GM03348 (cell line): ENCODE data around the gene CACNG5.

Experiments
- DNase-seq: peaks from one replicate; pipeline ENCODE4 v3.0.0; 2012; ENCODE audit warnings: low spot score

Gene CACNG5

DNA sequence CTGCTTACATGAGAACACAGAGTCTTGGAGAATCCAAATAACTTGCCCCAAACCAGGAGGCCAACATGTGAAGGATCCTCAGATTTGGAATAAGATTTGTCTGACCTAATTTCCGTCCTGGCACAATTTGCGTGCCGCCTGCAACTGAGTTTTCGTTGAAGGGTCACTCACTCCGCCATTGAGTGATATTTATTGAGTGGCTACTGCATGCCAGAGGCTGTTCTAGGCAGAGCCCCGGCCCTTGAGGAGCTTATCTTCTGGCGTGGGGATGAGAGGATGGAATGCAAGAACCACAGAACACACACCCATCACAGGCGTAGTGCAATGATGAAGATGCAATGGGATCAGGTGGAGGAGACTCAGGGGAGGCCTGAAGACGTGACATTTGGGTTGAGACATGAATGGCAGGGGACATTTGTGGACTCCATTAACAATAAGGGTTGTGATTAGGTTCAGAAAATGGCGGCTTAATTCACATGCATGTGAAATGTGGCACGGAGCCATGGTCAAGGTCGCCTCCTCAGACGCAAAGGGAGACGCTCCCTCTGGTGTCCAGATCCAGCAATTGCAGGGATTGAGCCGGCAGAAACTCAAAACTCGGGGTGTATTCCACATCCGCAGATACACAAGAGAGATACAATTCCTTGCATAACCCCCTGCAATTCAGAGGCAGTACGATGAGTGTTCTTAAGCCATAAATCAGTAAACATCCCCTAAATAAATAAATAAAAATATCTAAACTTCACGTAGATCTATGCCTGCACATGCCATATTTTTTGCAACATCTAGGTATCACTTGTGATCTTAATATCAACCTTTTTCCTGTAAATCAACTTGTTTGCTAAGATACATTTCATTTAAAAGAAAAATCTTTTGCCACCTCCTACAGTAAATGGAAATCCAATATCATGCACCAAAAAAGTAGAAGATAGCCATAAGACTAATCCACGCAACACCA, 71.7 kb downstream of the CACNG5 start:
- peak; percentile 84 for DNase-seq

DNA sequence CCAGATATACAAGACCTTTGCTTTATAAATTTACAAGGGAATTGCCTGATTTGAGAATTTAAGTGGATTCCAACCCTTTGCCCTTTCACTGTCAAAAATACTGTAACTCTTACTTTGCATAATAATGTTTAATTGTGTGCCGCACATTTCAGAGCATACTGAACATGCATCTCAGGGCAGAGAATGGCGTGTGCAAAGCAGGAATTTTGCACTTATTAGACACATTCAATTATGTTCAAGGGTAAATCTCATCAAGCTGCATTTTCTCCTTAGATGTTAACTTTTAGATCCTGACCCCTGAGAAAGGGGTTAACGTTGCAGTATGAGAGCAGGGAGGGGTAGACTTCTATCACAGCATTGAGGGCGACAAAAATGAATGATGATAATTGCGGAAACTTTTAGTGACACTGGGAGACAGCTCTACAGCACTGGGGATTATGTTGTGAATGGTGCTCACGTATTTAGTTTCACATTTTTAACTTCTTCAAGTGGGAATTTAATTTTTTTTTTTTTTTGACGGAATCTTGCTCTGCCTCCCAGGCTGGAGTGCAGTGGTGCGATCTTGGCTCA, 75.0 kb downstream of the CACNG5 start:
- no peak for DNase-seq

DNA sequence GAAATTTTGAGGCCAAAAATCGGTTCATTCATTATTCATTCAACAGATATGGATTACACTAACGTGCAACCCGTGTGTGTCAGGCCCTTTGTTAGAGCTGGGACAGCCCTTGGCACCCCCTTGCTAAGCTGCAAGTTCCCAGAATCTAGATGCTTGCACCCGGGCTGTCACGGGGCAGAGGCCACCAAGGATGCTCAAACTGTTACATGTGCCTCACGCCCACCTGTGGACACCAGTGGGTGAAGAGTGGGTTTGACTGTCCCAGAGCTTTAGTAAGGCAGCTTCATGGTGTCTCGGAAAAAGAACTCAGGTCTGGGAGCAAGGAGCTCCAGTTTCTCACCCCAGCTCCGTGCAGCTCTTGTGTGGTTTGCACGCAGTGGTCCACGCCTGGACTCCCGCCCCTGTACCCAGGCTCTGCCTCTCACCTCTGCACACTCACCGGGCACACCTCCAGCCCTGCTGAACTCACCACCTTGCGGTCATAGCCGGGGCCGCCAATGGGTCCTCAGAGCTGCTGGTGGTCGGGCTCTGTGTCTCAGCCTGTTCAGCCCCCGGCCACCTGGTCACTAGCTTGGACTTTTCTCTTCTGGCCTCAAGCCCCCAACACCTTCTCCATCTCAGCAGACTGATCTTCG, 75.9 kb downstream of the CACNG5 start:
- DNase-seq, result no peak

DNA sequence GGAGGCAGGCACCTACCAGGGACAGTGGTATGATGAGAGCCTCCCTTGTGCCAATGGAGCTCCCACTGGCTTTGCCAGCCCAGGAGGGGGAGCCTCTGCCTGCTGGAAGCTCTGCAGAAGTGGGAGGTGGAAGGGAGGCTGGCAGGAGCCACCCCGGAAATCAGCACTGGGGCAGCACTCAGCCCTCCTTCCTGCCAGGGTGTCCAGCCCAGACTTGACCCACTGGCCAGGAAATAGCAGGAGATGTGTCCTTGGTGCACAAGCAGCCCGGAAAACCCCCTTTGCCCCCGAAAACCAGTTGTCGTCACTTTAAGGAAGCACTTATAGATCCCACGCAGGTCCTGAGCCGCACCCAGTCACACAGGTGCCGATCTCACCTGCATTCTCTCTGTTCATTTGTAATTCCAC, 80.3 kb downstream of the CACNG5 start:
- DNase-seq, result peak; percentile 46

DNA sequence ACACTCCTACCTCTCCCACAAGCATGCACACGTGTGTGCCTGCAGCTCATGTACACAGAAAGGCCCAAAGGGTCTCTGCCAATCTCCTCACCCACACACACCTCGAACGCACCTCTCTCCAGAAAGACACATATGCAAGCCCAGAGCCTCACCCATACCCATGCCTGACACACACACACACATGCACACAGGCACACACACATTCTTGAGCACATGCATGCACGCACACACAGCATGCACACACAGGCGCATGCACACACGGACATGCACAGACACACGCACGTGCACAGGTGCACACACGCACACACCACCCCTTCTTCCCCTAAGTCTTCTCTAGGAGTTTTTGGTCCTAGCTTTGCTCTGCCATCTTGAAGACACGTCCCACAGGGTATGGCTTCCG, 80.9 kb downstream of the CACNG5 start:
- DNase-seq, result no peak

DNA sequence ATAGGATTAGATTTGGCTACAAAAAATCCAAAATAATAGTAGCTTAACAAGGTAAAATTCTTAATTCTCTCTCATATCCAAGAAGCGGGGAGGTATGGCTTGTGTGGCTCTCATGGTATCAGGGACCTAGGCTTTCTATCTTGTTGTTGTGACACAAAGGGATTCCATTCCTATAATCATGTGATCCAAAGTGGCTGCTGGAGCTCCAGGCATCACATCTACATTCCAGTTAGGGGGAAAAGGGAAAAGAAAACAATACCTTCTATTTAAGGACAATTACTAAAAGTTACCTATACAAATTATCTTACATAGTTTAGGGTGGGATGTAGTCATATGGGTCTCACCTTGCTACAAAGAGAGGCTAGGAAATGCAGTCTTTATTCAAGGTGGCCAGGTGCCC, 82.0 kb downstream of the CACNG5 start:
- DNase-seq, result no peak

DNA sequence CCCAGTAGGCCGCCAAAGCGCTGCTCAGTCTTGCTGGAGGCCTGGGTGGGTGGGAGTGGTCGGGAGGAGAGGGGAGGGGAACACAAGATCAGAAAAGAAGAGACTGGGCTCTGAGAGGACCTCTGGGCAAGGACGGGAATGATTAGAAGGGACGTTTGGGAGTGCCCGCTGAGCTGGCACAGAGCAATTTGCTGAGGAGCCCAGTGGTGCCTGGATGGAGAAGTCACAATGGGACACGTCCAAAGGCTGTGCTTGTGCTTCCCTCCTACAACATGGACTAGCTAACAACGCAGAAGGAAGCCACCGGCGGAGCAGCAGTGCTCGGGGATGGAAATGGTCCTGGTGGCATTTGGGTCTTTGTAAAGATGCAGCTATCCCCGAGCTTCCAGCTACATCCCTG, 84.0 kb downstream of the CACNG5 start:
- no peak for DNase-seq

DNA sequence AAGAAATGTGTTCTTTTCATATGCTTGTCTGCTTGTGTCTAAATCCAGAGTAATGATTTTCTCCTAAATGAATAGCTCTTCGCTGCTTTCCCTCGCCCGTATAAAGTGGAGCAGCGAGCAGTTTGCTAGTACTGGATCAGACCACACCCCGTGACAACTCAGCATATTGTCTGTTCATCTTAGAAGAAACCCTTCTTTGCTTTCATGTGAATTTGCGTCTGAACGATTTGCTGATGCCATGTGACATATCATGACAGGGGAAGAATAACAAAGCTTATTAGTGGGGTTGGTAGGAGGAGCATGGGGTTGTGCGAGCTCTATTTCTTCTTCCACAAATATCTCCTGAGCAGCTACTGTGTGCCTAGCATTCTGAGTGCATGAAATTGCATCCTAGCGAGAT, 85.5 kb downstream of the CACNG5 start:
- no peak for DNase-seq

DNA sequence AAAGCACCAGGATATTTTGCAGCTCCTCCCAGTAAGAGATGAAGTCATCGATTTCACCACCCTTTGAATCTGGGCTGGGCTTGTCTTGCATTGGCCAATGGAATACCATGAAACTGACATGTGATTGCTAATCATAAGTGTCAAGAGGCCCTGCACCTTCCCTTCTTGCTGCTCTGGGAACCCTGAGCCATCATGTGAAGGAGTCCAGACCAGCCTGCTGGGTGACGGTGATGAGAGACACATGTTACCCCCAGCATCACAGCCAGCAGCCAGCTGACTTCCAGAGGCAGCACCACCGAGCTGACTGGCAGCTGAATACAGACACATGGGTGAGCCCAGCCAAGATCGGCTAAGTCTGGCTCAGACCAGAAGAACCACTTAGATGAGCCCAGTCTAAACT, 86.0 kb downstream of the CACNG5 start:
- DNase-seq, result no peak

DNA sequence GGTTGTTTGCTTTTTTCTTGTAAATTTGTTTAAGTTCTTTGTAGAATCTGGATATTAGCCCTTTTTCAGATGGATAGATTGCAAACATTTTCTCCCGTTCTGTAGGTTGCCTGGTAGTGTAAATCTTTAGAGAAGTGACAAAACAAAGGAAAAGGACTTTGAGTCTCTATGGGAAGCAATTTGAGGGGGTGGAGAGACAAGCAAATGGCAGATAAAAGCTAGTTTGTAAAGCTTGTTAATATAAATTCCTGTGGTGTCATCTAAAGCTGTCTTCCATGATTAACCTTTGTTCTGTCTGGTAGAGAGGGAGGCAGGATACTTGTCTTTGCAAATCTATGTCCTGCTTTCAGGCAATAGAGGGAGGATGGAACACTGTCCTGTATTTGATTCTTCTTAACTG, 89.0 kb downstream of the CACNG5 start:
- DNase-seq, result no peak

DNA sequence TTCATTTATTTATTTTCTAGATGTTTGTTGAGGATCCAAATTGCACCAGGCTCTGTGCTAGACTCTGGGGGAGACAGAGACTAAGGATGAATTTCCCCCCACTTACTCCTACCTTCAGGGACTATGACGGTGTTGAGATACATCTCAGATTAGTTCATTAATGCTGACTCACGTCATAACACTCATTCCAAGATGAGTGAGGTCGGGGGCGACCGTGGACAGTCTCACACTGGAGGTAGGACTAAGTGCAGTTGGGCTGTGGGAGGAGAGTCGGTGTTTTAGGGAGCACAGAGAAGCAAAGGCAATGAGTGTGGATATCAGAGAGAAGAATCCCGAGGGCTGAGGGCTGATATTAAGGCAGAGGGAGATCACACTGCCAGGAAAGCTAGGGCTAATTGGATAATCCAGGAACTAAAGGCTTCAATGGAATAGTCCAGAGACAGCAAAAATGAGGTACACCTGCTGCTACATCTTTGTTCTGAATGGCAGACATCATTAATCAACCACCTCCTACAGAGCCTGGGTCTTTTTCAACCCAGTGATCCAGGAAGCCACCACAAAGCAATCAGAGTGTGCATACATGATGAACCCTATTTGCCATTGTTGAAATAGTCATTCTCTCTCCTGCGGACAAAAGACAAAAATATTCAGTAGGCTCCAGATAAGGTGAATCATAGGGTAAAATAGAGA, 91.0 kb downstream of the CACNG5 start:
- no peak for DNase-seq

DNA sequence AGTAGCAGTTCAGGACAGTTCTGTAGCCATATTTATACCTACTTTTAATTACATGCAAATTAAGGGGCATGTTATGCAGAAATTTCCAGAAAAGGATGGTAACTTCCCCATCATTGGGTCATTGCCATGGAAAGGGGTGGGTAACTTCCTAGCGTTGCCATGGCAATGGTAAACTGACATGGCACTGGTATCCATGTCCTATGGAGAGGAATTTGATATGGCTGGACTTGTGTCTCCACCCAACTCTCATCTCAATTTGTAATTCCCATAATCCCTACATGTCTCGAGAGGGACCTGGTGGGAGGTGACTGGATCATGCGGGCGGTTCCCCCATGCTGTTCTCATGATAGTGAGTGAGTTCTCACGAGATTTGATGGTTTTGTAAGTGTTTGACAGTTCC, 94.0 kb downstream of the CACNG5 start:
- DNase-seq, result no peak

DNA sequence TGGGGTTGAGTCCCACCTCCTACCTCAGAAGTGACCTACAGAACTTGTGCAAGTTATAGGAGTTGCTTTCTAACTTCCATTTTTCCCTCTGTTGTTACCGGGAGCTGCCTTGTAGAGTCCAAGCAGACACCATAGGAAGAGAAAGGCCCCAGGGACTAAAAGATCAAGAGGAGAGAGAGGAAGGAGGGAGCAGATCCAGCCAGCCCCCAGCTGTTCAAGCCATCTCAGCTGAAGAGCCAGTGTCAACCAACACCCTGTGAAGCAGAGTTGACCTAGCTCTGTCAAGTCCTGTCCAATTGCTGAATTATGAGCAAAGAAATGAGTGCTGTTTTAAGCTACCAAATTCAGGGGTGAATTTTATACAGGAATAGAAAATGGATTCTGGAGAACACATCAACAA, 94.7 kb downstream of the CACNG5 start:
- DNase-seq, result no peak

DNA sequence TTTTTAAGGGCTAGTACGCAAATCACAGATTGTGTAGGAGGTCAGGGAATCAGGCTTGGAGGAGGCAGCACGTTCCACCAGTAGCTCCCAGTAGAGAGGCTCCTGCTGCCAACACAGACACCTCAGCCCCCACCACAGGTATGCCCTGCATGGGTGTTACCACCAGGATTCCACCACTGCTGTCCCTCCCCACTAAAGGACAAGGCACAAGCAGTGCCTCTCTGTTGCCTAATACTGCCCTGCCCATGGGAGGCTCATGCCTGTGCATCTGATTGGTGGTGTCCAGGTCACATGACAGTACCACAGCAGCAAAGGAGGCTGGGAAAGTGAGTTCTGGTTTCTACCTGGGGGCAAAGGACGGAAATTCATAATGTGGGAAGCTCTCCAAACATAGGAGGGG, 96.0 kb downstream of the CACNG5 start:
- DNase-seq, result no peak

DNA sequence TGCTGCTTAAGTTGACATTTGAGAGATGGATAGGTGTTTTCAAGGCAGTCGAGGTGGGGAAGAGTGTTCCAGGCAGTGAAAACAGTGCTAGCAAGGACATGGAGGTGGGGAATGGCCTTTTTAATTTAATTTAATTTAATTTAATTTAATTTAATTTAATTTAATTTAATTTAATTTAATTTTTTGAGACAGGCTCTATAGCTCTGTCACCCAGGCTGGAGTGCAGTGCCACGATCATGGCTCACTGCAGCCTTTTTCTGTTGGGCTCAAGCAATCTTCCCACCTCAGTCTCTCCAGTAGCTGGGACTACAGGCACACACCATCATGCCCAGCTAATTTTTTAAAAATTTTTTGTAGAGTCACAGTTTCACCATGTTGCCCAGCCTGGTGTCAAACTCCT, 97.4 kb downstream of the CACNG5 start:
- no peak for DNase-seq

DNA sequence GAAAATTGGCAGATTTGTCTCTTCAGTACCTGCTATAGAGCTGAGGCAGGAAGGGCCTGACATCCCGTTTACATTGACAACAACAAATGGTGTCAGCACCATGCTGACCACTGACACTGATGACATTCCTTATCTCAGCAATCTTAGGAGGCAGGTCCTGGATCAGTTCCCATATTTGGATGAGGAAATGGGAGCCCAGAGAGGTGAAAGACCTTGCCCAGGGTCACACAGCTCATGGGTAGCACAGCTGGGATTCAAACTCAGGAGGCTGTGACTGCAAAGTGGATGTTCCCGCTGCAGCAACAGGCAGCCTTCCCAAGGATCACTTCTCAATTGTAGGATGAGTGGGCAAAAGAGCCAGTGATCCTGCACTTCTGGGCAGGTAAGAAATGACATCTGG, 99.1 kb downstream of the CACNG5 start:
- no peak for DNase-seq
